ENCODE data around the gene GNL1. TPM values are rescaled to one million over a fixed set of nuclear protein-coding genes. Genes with fewer than 3 reads are reported as not detected.
"Not testable (repeated sequence)": the region's sequence is repeated elsewhere in the genome, so short reads cannot be mapped to it uniquely, and the experiment has no call there.

Gene GNL1
- total RNA-seq, 4 donors from 2014 or later = 13.5 to 34.1 (median 20.7) TPM

- intact Hi-C loops (cut with DNase I; ENCODE audit: low total_unique reads); in situ Hi-C loops (cut with MboI; ENCODE audit: low pct_ligation_motif_present in 1 of 4, low pct_unique_long_range_greater_than_20kb in 1 of 4, low sequenced_read_pairs in 3 of 4); H3K4me3 ChIP-seq; H3K36me3 ChIP-seq; H3K9me3 ChIP-seq; H3K27me3 ChIP-seq: not testable (repeated sequence)
- DNase-seq = peak; percentile 76
- Histone ChIP-seq H3K27ac (peak overlapping the region; percentile 74 to 86 (median 78)), H3K4me1 (peaks cover 9 to 29% (median 19%) of the 10 kb centered on the region in 4 donors)
- TF ChIP-seq POLR2A (IDR thresholded peaks at IDR 0.05) = peak; percentile 44
- peak in 2 of 3 donors; percentile 18 to 26 for TF ChIP-seq POLR2AphosphoS5 (IDR thresholded peaks at IDR 0.05)
- 27% methylated on average over 7 of the region's 7 CpGs; no CpG with 5 or more reads in 1 of the 2 donors for WGBS, 2 donors (ENCODE audit: low coverage in 1 of 2)
Observed at GRCh38 chr6:30521082-30521481, 35.2 kb downstream of the GNL1 start.

GRCh38 chr6:30520522-30520921, 35.8 kb downstream of the GNL1 start:
- Histone ChIP-seq H3K4me1 (peaks cover 9 to 32% (median 19%) of the 10 kb centered on the region in 4 donors), H3K9me3 (no peaks in the 10 kb centered on the region), H3K27me3 (no peaks in the 10 kb centered on the region), H3K27ac (peak overlapping the region; percentile 74 to 86 (median 78)), H3K4me3 (no peak overlapping the region), H3K36me3 (no peaks in the 10 kb centered on the region)
- intact Hi-C loops (cut with DNase I; ENCODE audit: low total_unique reads) = no loop called here
- no peak for DNase-seq
- in situ Hi-C loops (cut with MboI; ENCODE audit: low pct_ligation_motif_present in 1 of 4, low pct_unique_long_range_greater_than_20kb in 1 of 4, low sequenced_read_pairs in 3 of 4) = no loop called here
- TF ChIP-seq EP300 (IDR thresholded peaks at IDR 0.05; ENCODE audit: low read depth) (no peak), POLR2A (IDR thresholded peaks at IDR 0.05) (no peak), POLR2AphosphoS5 (IDR thresholded peaks at IDR 0.05) (no peak)
- TF ChIP-seq, protein P1, sequence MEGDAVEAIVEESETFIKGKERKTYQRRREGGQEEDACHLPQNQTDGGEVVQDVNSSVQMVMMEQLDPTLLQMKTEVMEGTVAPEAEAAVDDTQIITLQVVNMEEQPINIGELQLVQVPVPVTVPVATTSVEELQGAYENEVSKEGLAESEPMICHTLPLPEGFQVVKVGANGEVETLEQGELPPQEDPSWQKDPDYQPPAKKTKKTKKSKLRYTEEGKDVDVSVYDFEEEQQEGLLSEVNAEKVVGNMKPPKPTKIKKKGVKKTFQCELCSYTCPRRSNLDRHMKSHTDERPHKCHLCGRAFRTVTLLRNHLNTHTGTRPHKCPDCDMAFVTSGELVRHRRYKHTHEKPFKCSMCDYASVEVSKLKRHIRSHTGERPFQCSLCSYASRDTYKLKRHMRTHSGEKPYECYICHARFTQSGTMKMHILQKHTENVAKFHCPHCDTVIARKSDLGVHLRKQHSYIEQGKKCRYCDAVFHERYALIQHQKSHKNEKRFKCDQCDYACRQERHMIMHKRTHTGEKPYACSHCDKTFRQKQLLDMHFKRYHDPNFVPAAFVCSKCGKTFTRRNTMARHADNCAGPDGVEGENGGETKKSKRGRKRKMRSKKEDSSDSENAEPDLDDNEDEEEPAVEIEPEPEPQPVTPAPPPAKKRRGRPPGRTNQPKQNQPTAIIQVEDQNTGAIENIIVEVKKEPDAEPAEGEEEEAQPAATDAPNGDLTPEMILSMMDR (IDR thresholded peaks at IDR 0.05) = no peak
- 89 to 100% methylated on average over 4 to 6 of the region's 6 CpGs for WGBS, 2 donors (ENCODE audit: low coverage in 1 of 2)

- H3K27me3 ChIP-seq; H3K36me3 ChIP-seq; in situ Hi-C loops (cut with MboI; ENCODE audit: low pct_ligation_motif_present in 1 of 4, low pct_unique_long_range_greater_than_20kb in 1 of 4, low sequenced_read_pairs in 3 of 4); intact Hi-C loops (cut with DNase I; ENCODE audit: low total_unique reads); H3K4me3 ChIP-seq; DNase-seq; H3K9me3 ChIP-seq: not testable (repeated sequence)
- H3K4me1 ChIP-seq = peaks cover 9 to 36% (median 19%) of the 10 kb centered on the region in 4 donors
- peak overlapping the region in 1 of 4 donors; percentile 8 for H3K27ac ChIP-seq
- WGBS, 2 donors (ENCODE audit: low coverage in 1 of 2) = 79 to 82% methylated on average over 17 to 19 of the region's 19 CpGs
Observed at GRCh38 chr6:30518505-30519145, 37.7 kb downstream of the GNL1 start.

DNA sequence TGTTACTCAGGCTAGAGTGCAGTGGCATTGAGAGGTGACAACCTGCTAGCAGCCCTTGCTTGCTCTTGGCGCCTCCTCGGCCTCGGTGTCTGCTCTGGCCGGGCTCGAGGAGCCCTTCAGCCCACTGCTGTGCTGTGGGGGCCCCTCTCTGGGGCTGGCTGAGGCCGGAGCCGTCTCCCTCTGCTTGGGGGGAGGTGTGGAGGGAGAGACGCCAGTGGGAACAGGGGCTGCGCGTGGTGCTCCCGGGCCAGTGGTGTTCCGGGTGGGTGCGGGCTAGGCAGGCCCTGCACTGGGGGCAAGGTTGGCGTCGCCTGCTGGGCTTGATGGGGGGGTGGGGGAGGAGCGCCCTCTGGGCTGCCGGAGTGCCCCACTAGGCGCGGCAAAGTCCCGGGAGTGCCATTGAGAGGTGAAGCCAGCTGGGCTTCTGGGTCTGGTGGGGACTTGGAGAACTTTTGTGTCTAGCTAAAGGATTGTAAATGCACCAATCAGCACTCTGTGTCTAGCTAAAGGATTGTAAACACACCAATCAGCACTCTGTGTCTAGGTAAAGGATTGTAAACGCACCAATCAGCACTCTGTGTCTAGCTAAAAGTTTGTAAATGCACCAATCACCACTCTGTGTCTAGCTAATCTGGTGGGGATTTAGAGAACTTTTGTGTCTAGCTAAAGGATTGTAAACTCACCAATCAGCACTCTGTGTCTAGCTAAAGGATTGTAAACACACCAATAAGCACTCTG, 38.4 kb downstream of the GNL1 start:
- H3K9me3 ChIP-seq; DNase-seq; intact Hi-C loops (cut with DNase I; ENCODE audit: low total_unique reads); in situ Hi-C loops (cut with MboI; ENCODE audit: low pct_ligation_motif_present in 1 of 4, low pct_unique_long_range_greater_than_20kb in 1 of 4, low sequenced_read_pairs in 3 of 4); H3K36me3 ChIP-seq; H3K4me3 ChIP-seq; H3K27me3 ChIP-seq: not testable (repeated sequence)
- WGBS, 2 donors (ENCODE audit: low coverage in 1 of 2) = 91 to 100% methylated on average over 1 to 21 of the region's 21 CpGs
- Histone ChIP-seq H3K4me1 (peaks cover 9 to 36% (median 19%) of the 10 kb centered on the region in 4 donors), H3K27ac (peak overlapping the region in 3 of 4 donors; percentile 94 to 98 (median 94))

- 38% methylated on average over 8 to 9 of the region's 9 CpGs for WGBS, 2 donors (ENCODE audit: low coverage in 1 of 2)
- DNase-seq; intact Hi-C loops (cut with DNase I; ENCODE audit: low total_unique reads); in situ Hi-C loops (cut with MboI; ENCODE audit: low pct_ligation_motif_present in 1 of 4, low pct_unique_long_range_greater_than_20kb in 1 of 4, low sequenced_read_pairs in 3 of 4); H3K27me3 ChIP-seq; H3K9me3 ChIP-seq; H3K36me3 ChIP-seq: not testable (repeated sequence)
- Histone ChIP-seq H3K27ac (peak overlapping the region; percentile 81 to 98 (median 94)), H3K4me1 (peaks cover 9 to 32% (median 19%) of the 10 kb centered on the region in 4 donors), H3K4me3 (peak overlapping the region in 2 of 4 donors; percentile 27 to 59)
Observed at GRCh38 chr6:30516754-30517076, 39.6 kb downstream of the GNL1 start.
